ENCODE data around the gene DUSP14. TPM values are rescaled to one million over a fixed set of nuclear protein-coding genes. Genes with fewer than 3 reads are reported as not detected.

DUSP14 gene
- total and polyA plus RNA-seq, 2 of the 13 experiments (the other 11 are each of a cell fraction or from before 2014, with no cell fraction given), result 33.5 to 39.8 TPM

DNA sequence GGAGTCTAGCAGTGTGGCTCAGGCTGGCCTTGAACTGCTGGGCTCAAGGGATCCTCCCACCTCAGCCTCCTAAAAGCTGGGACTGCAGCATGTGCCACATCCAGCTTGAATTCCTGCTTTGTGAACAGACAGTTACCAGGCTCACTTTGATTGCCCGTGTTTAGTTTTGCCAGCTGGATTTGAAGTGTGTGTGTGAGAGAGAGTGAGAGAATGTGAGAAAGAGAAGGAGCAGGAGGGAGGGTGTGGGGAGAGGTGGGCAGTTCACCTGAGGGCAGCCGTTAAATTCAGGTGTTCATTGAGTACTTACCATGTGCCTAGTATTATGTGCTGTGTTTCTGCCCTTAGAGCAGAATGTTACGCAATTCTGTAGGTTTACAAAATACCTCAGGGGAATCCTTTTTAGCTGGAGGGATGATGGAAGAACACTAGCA, 4.7 kb downstream of the DUSP14 start (continued):
- TF ChIP-seq, protein P1, sequence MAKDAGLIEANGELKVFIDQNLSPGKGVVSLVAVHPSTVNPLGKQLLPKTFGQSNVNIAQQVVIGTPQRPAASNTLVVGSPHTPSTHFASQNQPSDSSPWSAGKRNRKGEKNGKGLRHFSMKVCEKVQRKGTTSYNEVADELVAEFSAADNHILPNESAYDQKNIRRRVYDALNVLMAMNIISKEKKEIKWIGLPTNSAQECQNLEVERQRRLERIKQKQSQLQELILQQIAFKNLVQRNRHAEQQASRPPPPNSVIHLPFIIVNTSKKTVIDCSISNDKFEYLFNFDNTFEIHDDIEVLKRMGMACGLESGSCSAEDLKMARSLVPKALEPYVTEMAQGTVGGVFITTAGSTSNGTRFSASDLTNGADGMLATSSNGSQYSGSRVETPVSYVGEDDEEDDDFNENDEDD (CRISPR knock-in tag; IDR thresholded peaks at IDR 0.05; ENCODE audit: borderline replicate concordance), result no peak
- TF ChIP-seq, protein P2, sequence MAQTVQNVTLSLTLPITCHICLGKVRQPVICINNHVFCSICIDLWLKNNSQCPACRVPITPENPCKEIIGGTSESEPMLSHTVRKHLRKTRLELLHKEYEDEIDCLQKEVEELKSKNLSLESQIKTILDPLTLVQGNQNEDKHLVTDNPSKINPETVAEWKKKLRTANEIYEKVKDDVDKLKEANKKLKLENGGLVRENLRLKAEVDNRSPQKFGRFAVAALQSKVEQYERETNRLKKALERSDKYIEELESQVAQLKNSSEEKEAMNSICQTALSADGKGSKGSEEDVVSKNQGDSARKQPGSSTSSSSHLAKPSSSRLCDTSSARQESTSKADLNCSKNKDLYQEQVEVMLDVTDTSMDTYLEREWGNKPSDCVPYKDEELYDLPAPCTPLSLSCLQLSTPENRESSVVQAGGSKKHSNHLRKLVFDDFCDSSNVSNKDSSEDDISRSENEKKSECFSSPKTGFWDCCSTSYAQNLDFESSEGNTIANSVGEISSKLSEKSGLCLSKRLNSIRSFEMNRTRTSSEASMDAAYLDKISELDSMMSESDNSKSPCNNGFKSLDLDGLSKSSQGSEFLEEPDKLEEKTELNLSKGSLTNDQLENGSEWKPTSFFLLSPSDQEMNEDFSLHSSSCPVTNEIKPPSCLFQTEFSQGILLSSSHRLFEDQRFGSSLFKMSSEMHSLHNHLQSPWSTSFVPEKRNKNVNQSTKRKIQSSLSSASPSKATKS (CRISPR knock-in tag; IDR thresholded peaks at IDR 0.05), result no peak
- TF ChIP-seq GABPA (IDR thresholded peaks at IDR 0.05; ENCODE audit: low read depth, low read length) (no peak), GABPA (CRISPR knock-in tag; IDR thresholded peaks at IDR 0.05; ENCODE audit: low read depth) (no peak), NFYB (CRISPR knock-in tag; IDR thresholded peaks at IDR 0.05) (no peak), ZNF619 (CRISPR knock-in tag; IDR thresholded peaks at IDR 0.05) (no peak), HNF4A (CRISPR knock-in tag; IDR thresholded peaks at IDR 0.05) (peak; percentile 38), RARA (CRISPR knock-in tag; IDR thresholded peaks at IDR 0.05) (0 out of 2 replicates have a peak, but pooled peaks have one; percentile 10), ZNF136 (CRISPR knock-in tag; IDR thresholded peaks at IDR 0.05; ENCODE audit: low read depth) (0 out of 2 replicates have a peak, but pooled peaks have one; percentile 12), CEBPB (IDR thresholded peaks at IDR 0.05; ENCODE audit: borderline replicate concordance, low read depth, low read length) (peak; percentile 97), ZNF34 (CRISPR knock-in tag; IDR thresholded peaks at IDR 0.05; ENCODE audit: borderline replicate concordance) (no peak), PAWR (CRISPR knock-in tag; IDR thresholded peaks at IDR 0.05; ENCODE audit: borderline replicate concordance) (no peak), ZNF781 (CRISPR knock-in tag; IDR thresholded peaks at IDR 0.05; ENCODE audit: borderline replicate concordance, not compliant biosample characterization) (no peak), ZFP82 (CRISPR knock-in tag; IDR thresholded peaks at IDR 0.05; ENCODE audit: borderline replicate concordance) (no peak), NONO (IDR thresholded peaks at IDR 0.05) (no peak), NONO (CRISPR knock-in tag; conservative IDR thresholded peaks at IDR 0.05) (0 out of 2 replicates have a peak, but pooled peaks have one; percentile 32), ZNF10 (CRISPR knock-in tag; IDR thresholded peaks at IDR 0.05; ENCODE audit: borderline replicate concordance, low read depth) (no peak)
- TF ChIP-seq, protein P3, sequence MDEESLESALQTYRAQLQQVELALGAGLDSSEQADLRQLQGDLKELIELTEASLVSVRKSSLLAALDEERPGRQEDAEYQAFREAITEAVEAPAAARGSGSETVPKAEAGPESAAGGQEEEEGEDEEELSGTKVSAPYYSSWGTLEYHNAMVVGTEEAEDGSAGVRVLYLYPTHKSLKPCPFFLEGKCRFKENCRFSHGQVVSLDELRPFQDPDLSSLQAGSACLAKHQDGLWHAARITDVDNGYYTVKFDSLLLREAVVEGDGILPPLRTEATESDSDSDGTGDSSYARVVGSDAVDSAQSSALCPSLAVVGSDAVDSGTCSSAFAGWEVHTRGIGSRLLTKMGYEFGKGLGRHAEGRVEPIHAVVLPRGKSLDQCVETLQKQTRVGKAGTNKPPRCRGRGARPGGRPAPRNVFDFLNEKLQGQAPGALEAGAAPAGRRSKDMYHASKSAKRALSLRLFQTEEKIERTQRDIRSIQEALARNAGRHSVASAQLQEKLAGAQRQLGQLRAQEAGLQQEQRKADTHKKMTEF (CRISPR knock-in tag; IDR thresholded peaks at IDR 0.05), result 0 out of 2 replicates have a peak, but pooled peaks have one; percentile 22
- TF ChIP-seq, protein P4, sequence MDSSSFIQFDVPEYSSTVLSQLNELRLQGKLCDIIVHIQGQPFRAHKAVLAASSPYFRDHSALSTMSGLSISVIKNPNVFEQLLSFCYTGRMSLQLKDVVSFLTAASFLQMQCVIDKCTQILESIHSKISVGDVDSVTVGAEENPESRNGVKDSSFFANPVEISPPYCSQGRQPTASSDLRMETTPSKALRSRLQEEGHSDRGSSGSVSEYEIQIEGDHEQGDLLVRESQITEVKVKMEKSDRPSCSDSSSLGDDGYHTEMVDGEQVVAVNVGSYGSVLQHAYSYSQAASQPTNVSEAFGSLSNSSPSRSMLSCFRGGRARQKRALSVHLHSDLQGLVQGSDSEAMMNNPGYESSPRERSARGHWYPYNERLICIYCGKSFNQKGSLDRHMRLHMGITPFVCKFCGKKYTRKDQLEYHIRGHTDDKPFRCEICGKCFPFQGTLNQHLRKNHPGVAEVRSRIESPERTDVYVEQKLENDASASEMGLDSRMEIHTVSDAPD (CRISPR knock-in tag; IDR thresholded peaks at IDR 0.05), result no peak
- TF ChIP-seq, protein P5, sequence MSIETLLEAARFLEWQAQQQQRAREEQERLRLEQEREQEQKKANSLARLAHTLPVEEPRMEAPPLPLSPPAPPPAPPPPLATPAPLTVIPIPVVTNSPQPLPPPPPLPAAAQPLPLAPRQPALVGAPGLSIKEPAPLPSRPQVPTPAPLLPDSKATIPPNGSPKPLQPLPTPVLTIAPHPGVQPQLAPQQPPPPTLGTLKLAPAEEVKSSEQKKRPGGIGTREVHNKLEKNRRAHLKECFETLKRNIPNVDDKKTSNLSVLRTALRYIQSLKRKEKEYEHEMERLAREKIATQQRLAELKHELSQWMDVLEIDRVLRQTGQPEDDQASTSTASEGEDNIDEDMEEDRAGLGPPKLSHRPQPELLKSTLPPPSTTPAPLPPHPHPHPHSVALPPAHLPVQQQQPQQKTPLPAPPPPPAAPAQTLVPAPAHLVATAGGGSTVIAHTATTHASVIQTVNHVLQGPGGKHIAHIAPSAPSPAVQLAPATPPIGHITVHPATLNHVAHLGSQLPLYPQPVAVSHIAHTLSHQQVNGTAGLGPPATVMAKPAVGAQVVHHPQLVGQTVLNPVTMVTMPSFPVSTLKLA (IDR thresholded peaks at IDR 0.05), result 0 out of 2 replicates have a peak, but pooled peaks have one; percentile 19

Data from HepG2 (cell line).